CD4-positive, alpha-beta memory T cell (primary cell): ENCODE results near the gene SNRNP27. TPM values are rescaled to one million over a fixed set of nuclear protein-coding genes. Genes with fewer than 3 reads are reported as not detected.

Source experiments
- CTCF ChIA-PET: fragments of 350-600 bp; sonication (Branson Sonifier 250); formaldehyde crosslinking; loops from one replicate; lab custom pipeline; 2021; ENCODE audit warnings: inconsistent platforms; ENCODE audit not compliant: partially characterized antibody; lab: Charles Lee
- POLR2A ChIA-PET: fragments of 350-600 bp; sonication (Branson Sonifier 250); formaldehyde crosslinking; loops from one replicate; lab custom pipeline; 2021; ENCODE audit not compliant: partially characterized antibody; lab: Charles Lee
- DNase-seq, 5 donors: peaks; one replicate each; pipeline versions ENCODE4 v3.0.0 to v3.0.0-alpha.2; 2020 to 2022; ENCODE audit warnings: mixed read lengths in 1 of 5
- H3K27ac ChIP-seq: one replicate; pipeline ENCODE4 v1.7.0; 2013; ENCODE audit warnings: low read depth, low read length
- H3K27me3 ChIP-seq: 2 replicates; pipeline ENCODE4 v1.7.0; 2013; ENCODE audit warnings: mild to moderate bottlenecking, low read length, moderate library complexity; ENCODE audit not compliant: insufficient read depth
- H3K36me3 ChIP-seq: 2 replicates; pipeline ENCODE4 v1.7.0; 2013; ENCODE audit warnings: mild to moderate bottlenecking, low read length, moderate library complexity; ENCODE audit not compliant: insufficient read depth
- H3K4me1 ChIP-seq: 2 replicates; pipeline ENCODE4 v1.7.0; 2013; ENCODE audit warnings: mild to moderate bottlenecking, low read length, moderate library complexity; ENCODE audit not compliant: insufficient read depth
- H3K4me3 ChIP-seq, 2 donors: one replicate each; pipeline ENCODE4 v1.7.0; 2013; ENCODE audit warnings: low read length in 2 of 2, mild to moderate bottlenecking in 1 of 2
- H3K9me3 ChIP-seq, 2 donors: one replicate each; pipeline ENCODE4 v1.7.0; 2013; ENCODE audit warnings: low read length in 2 of 2, control low read depth in 1 of 2; ENCODE audit not compliant: control insufficient read depth in 1 of 2
- H3K27ac Mint-ChIP-seq, 7 donors: one replicate each; pipeline ENCODE4 v1.8.0; 2020 to 2021; ENCODE audit warnings: mixed read lengths in 7 of 7, mild to moderate bottlenecking in 6 of 7, inconsistent platforms in 3 of 7, moderate library complexity in 3 of 7
- H3K27me3 Mint-ChIP-seq, 2 donors: one replicate each; pipeline ENCODE4 v1.8.0; 2020 to 2021; ENCODE audit warnings: mixed read lengths in 2 of 2
- H3K36me3 Mint-ChIP-seq, 2 donors: one replicate each; pipeline ENCODE4 v1.8.0; 2020 to 2021; ENCODE audit warnings: mixed read lengths in 2 of 2, inconsistent platforms in 1 of 2, mild to moderate bottlenecking in 1 of 2
- H3K4me1 Mint-ChIP-seq, 4 donors: one replicate each; pipeline ENCODE4 v1.8.0; 2020 to 2021; ENCODE audit warnings: mixed read lengths in 4 of 4, mild to moderate bottlenecking in 1 of 4
- H3K4me3 Mint-ChIP-seq, 8 donors: one replicate each; pipeline ENCODE4 v1.8.0; 2020 to 2021; ENCODE audit warnings: mixed read lengths in 8 of 8, mild to moderate bottlenecking in 7 of 8, moderate library complexity in 6 of 8, inconsistent platforms in 3 of 8
- H3K9me3 Mint-ChIP-seq, 8 donors: one replicate each; pipeline ENCODE4 v1.8.0; 2020 to 2021; ENCODE audit warnings: mixed read lengths in 8 of 8, mild to moderate bottlenecking in 5 of 8, inconsistent platforms in 3 of 8, moderate library complexity in 1 of 8
- intact Hi-C: fragments of 100-400 bp; cut with micrococcal nuclease; formaldehyde crosslinking; loops from one replicate; pipeline ENCODE4 v1.15.1; 2023
- polyA plus RNA-seq, 2 donors: library from polyadenylated mRNA; unstranded; fragments of 300-500 nt; fragmentation: Illumina TruSeq; gene quantifications; one replicate each; pipeline ENCODE4 v1.2.3, GENCODE V29; 2021
- total RNA-seq, 2 experiments: library from RNA; stranded (reverse); gene quantifications; one replicate each; pipeline ENCODE4 v1.2.3, GENCODE V29; 2021

Gene SNRNP27
- total and polyA plus RNA-seq, 4 experiments from 2014 or later, result 44.6 to 66.0 (median 55.5) TPM

DNA sequence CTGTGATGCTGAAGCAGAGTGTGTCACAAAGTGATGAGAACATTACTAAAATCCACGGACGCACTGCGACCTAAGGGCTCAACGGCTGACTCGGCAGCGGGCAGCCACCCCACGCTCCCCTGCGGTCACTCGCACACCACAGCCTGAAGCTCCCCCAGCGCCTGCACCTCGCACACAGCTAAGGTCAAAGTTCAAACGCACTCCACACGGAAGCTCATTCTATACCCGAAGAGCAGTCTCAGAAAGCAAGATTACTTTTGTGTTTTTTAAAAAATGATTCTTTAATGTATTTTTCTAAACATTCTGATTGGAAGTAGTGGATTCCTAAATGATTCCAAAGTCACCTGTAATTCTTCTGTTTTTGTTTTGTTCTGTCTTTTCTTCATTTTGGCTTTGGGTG lies 46.0 kb downstream of the SNRNP27 start:
- no peaks in the 10 kb centered on the region for H3K27me3 ChIP-seq
- DNase-seq, result no peak
- no peaks in the 10 kb centered on the region for H3K9me3 ChIP-seq
- Mint-ChIP-seq H3K27me3 (no peaks in the 10 kb centered on the region), H3K4me3 (no peak overlapping the region), H3K9me3 (no peaks in the 10 kb centered on the region), H3K27ac (peak overlapping the region in 1 of 7 donors; percentile 62), H3K4me1 (peaks cover 2 to 7% (median 3%) of the 10 kb centered on the region in 4 donors), H3K36me3 (peaks cover 56 to 77% of the 10 kb centered on the region in 2 donors)
- ChIA-PET CTCF (interaction anchor here (1.6 kb wide), 1 partner anchor 26 kb away, joined by 3 read pairs; no protein-coding TSS in a partner anchor), POLR2A (interaction anchor here (0.6 kb wide), 1 partner anchor 23 kb away, joined by 3 read pairs; no protein-coding TSS in a partner anchor)
- peaks cover 33% of the 10 kb centered on the region for H3K36me3 ChIP-seq
- H3K4me1 ChIP-seq, result no peaks in the 10 kb centered on the region
- no peak overlapping the region for H3K4me3 ChIP-seq
- intact Hi-C loops, result loop anchor here (10.0 kb wide), 1 partner anchor 205 kb away; no protein-coding TSS in a partner anchor
- H3K27ac ChIP-seq, result no peak overlapping the region

DNA sequence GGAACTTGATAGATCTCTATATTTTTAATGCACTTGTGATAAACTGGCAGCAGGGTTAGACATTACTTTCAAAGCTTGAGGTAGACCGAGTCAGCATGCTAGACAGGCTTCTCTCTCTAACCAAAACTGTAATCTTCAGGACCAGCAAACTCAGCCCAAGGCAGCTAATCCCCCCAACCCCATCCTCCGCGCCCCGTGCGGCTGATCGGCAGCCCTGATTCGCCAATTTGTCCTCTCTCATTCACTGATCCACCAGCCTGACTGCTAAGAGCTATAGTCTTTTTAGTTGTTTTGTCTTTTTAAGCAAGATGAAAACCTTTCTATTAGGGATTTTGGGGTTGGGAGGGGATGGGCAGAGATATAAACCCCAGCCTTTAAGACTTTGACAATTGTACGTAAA lies 46.9 kb downstream of the SNRNP27 start:
- POLR2A ChIA-PET, result no interaction called here
- no peaks in the 10 kb centered on the region for H3K9me3 ChIP-seq
- H3K27ac Mint-ChIP-seq, result peak overlapping the region in 4 of 7 donors; percentile 24 to 79 (median 56)
- DNase-seq, result no peak
- peaks cover 4% of the 10 kb centered on the region for H3K4me1 ChIP-seq
- peaks cover 7 to 13% (median 12%) of the 10 kb centered on the region in 4 donors for H3K4me1 Mint-ChIP-seq
- no peaks in the 10 kb centered on the region for H3K27me3 Mint-ChIP-seq
- no peak overlapping the region for H3K27ac ChIP-seq
- peaks cover 26% of the 10 kb centered on the region for H3K36me3 ChIP-seq
- intact Hi-C loops, result loop anchor here (10.0 kb wide), 1 partner anchor 204 kb away; no protein-coding TSS in a partner anchor
- H3K4me3 ChIP-seq, result no peak overlapping the region
- H3K27me3 ChIP-seq, result no peaks in the 10 kb centered on the region
- CTCF ChIA-PET, result no interaction called here
- peaks cover 52 to 69% of the 10 kb centered on the region in 2 donors for H3K36me3 Mint-ChIP-seq
- H3K4me3 Mint-ChIP-seq, result no peak overlapping the region
- no peaks in the 10 kb centered on the region for H3K9me3 Mint-ChIP-seq

DNA sequence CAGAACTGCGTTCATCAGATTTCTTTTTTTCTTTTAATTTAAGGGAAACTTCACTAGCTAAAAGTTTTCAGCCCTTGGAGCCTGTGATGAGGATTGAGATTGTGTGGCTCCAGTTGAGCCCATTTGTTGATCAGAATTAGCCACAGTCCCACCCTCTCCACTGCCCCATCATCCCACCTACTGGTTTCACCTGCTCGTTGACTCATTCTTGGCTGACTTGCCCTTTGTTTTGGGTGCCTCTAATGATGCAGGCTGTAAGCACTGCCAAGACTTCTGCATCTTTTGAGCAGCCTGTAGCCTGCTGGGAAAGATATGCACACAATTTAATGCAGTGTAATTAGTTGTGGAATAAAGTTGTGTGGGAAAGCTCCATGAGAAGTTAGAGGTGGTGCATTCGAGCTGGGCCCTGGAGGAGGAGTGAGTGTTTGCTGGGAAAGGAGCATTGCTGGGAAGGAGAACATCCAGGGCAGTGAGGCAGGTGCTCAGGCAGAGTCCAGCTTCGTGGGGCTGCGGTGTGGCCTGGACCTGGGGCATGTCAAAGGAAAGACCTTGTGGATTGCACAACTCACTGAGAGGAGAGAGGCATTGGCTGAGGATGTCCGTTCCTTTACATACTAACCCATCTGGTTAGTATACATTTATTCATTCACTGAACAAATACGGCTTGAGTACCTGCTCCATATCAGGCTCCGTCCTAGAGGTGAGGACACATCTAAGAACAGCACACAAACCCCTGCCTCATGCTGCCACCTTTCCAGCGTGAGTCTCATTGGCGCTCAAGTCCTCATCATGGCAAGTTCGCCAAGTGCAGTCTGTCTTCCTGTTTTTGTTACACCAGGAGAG lies 49.5 kb downstream of the SNRNP27 start:
- Mint-ChIP-seq H3K9me3 (no peaks in the 10 kb centered on the region), H3K36me3 (peaks cover 28 to 44% of the 10 kb centered on the region in 2 donors), H3K27ac (peak overlapping the region in 5 of 7 donors; percentile 1 to 77 (median 29)), H3K4me1 (peaks cover 24 to 34% (median 30%) of the 10 kb centered on the region in 4 donors), H3K27me3 (no peaks in the 10 kb centered on the region), H3K4me3 (no peak overlapping the region)
- ChIA-PET CTCF (interaction anchor here (1.1 kb wide), 1 partner anchor 128 kb away, joined by 3 read pairs; no protein-coding TSS in a partner anchor), POLR2A (interaction anchor here (2.5 to 5.7 kb wide), 2 partner anchors 28 to 199 kb away, joined by 11 to 40 read pairs; partner anchors contain the start of gene MXD1)
- H3K4me1 ChIP-seq, result peaks cover 26% of the 10 kb centered on the region
- H3K27ac ChIP-seq, result no peak overlapping the region
- H3K36me3 ChIP-seq, result peaks cover 8% of the 10 kb centered on the region
- no peak for DNase-seq
- intact Hi-C loops, result loop anchor here (10.0 kb wide), 1 partner anchor 202 kb away; no protein-coding TSS in a partner anchor
- H3K9me3 ChIP-seq, result no peaks in the 10 kb centered on the region
- no peaks in the 10 kb centered on the region for H3K27me3 ChIP-seq
- H3K4me3 ChIP-seq, result no peak overlapping the region

DNA sequence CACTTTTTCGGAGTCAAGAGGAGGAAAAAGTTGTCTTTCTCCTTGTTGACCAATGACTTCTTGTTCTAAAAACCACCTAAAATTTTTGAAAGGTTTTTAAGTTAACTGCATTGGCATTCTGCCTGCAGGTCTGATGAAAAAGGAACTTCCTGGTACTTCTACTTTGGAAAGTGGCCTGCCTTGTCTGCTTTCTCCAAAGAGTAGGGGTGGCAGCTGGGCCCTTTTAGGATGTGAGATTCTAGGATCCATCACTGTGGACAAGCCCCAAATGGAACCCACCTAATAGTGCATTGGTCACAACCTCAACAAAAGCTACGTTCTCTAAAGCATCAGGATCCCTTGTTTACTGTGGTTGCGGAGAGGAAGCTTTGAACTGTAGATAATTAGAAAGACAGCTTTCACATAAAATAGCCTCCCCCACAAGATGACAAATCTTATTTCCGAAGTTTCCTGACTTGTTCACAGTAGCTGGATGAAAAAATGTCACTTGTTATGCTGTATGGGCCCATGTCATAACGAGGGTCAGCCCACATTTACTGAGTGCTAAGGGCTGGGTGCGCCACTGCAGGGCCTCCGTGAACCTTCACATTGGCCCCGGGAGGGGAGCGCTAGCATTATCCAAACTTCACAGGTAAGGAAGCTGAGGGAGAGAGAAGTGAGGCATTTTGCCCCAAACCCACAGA lies 50.2 kb downstream of the SNRNP27 start:
- no peaks in the 10 kb centered on the region for H3K27me3 ChIP-seq
- CTCF ChIA-PET, result interaction anchor here (1.8 kb wide), 1 partner anchor 127 kb away, joined by 6 read pairs; no protein-coding TSS in a partner anchor
- POLR2A ChIA-PET, result interaction anchor here (2.5 to 5.7 kb wide), 4 partner anchors 29 to 247 kb away, joined by 11 to 40 read pairs (median 22); partner anchors contain the start of genes C2orf42, MXD1 and PCBP1
- no peaks in the 10 kb centered on the region for H3K27me3 Mint-ChIP-seq
- peaks cover 21 to 36% of the 10 kb centered on the region in 2 donors for H3K36me3 Mint-ChIP-seq
- H3K9me3 ChIP-seq, result no peaks in the 10 kb centered on the region
- H3K4me3 ChIP-seq, result no peak overlapping the region
- peaks cover 26% of the 10 kb centered on the region for H3K4me1 ChIP-seq
- peaks cover 1% of the 10 kb centered on the region for H3K36me3 ChIP-seq
- intact Hi-C loops, result loop anchor here (10.0 kb wide), 1 partner anchor 201 kb away; no protein-coding TSS in a partner anchor
- DNase-seq, result no peak
- H3K27ac Mint-ChIP-seq, result peak overlapping the region in 5 of 7 donors; percentile 8 to 71 (median 42)
- no peak overlapping the region for H3K4me3 Mint-ChIP-seq
- H3K27ac ChIP-seq, result no peak overlapping the region
- H3K4me1 Mint-ChIP-seq, result peaks cover 24 to 34% (median 31%) of the 10 kb centered on the region in 4 donors
- H3K9me3 Mint-ChIP-seq, result no peaks in the 10 kb centered on the region

DNA sequence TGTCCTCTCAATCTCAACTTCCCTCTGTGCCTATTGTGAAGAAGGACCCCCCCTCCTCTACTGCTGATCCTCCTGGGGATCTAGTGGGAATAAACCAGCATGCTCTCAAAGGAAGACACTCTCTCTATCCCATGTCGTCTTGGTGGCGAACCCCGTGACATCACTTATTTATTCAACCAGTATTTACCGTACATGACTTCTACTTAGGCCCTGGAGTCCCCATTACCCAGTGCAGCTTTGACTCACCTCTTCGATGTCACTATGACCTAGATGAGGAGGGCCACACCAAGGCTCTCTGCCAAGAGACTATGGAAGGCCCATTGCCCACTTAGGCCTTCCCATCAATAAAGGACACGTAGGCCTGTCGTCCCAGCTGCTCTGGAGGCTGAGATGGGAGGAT lies 51.0 kb downstream of the SNRNP27 start:
- ChIA-PET POLR2A (interaction anchor here (0.8 to 5.7 kb wide), 5 partner anchors 30 to 246 kb away, joined by 3 to 40 read pairs (median 12); partner anchors contain the start of genes C2orf42, MXD1 and PCBP1), CTCF (interaction anchor here (1.8 to 2.6 kb wide), 2 partner anchors 124 to 126 kb away, joined by 6 to 8 read pairs; no protein-coding TSS in a partner anchor)
- no peaks in the 10 kb centered on the region for H3K9me3 Mint-ChIP-seq
- Histone ChIP-seq H3K9me3 (no peaks in the 10 kb centered on the region), H3K36me3 (no peaks in the 10 kb centered on the region), H3K27ac (no peak overlapping the region), H3K27me3 (no peaks in the 10 kb centered on the region), H3K4me3 (no peak overlapping the region), H3K4me1 (peaks cover 26% of the 10 kb centered on the region)
- no peak for DNase-seq
- peaks cover 14 to 30% of the 10 kb centered on the region in 2 donors for H3K36me3 Mint-ChIP-seq
- H3K27me3 Mint-ChIP-seq, result no peaks in the 10 kb centered on the region
- intact Hi-C loops, result loop anchor here (10.0 kb wide), 1 partner anchor 200 kb away; no protein-coding TSS in a partner anchor
- H3K4me3 Mint-ChIP-seq, result no peak overlapping the region
- peaks cover 24 to 36% (median 31%) of the 10 kb centered on the region in 4 donors for H3K4me1 Mint-ChIP-seq
- H3K27ac Mint-ChIP-seq, result peak overlapping the region in 5 of 7 donors; percentile 35 to 67 (median 50)

DNA sequence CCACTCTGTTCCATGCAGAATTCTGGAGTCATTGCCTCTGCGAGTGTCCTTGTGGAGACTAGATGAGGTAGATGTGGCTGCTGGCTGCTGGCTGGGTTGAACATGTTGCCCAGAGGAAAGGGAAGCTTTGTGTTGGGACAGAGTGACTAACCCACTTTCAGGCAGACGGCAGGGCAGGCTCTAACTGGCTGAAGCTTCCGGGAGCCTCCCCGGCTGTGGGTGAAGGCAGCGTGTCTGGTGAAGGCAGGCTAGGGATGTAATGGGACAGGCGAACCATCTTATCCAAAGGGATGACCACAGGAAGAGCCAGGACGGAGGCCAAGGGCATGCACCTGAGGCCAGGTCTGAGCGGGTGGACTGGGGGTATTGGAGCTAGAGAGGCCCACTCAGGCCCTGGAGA lies 51.7 kb downstream of the SNRNP27 start:
- Mint-ChIP-seq H3K27ac (peak overlapping the region; percentile 81 to 96 (median 90)), H3K27me3 (no peaks in the 10 kb centered on the region), H3K4me3 (peak overlapping the region in 6 of 8 donors; percentile 46 to 82 (median 65)), H3K36me3 (peaks cover 9 to 23% of the 10 kb centered on the region in 2 donors), H3K4me1 (peaks cover 24 to 36% (median 31%) of the 10 kb centered on the region in 4 donors), H3K9me3 (no peaks in the 10 kb centered on the region)
- CTCF ChIA-PET, result interaction anchor here (1.8 to 2.6 kb wide), 3 partner anchors 124 to 198 kb away, joined by 6 to 9 read pairs (median 8); no protein-coding TSS in a partner anchor
- intact Hi-C loops, result loop anchor here (10.0 kb wide), 1 partner anchor 199 kb away; no protein-coding TSS in a partner anchor
- Histone ChIP-seq H3K27me3 (no peaks in the 10 kb centered on the region), H3K4me1 (peaks cover 26% of the 10 kb centered on the region), H3K4me3 (no peak overlapping the region), H3K36me3 (no peaks in the 10 kb centered on the region), H3K27ac (peak overlapping the region; percentile 39), H3K9me3 (no peaks in the 10 kb centered on the region)
- no peak for DNase-seq
- POLR2A ChIA-PET, result interaction anchor here (0.8 to 5.7 kb wide), 10 partner anchors 12 to 245 kb away, joined by 3 to 40 read pairs (median 12); partner anchors contain the start of genes C2orf42, MXD1 and PCBP1
